Progenitor cell of endocrine pancreas (in vitro differentiated cells): ENCODE results near the gene MTHFD1. TPM values are rescaled to one million over a fixed set of nuclear protein-coding genes. Genes with fewer than 3 reads are reported as not detected.
"Not testable (repeated sequence)": the region's sequence is repeated elsewhere in the genome, so short reads cannot be mapped to it uniquely, and the experiment has no call there.

Experiments used
- DNase-seq: peaks from one replicate; pipeline ENCODE4 v3.0.0; 2021; ENCODE audit warnings: low spot score; ENCODE audit not compliant: unreplicated experiment
- H3K27ac Mint-ChIP-seq: 2 replicates; pipeline ENCODE4 v1.8.0; 2021; ENCODE audit warnings: mild to moderate bottlenecking, moderate library complexity, mixed read lengths
- H3K27me3 Mint-ChIP-seq: 2 replicates; pipeline ENCODE4 v1.8.0; 2021; ENCODE audit warnings: mixed read lengths
- H3K36me3 Mint-ChIP-seq: 2 replicates; pipeline ENCODE4 v1.8.0; 2022; ENCODE audit warnings: mixed read lengths; ENCODE audit not compliant: insufficient read depth
- H3K4me1 Mint-ChIP-seq: 2 replicates; pipeline ENCODE4 v1.8.0; 2021; ENCODE audit warnings: low read depth, mixed read lengths
- H3K4me3 Mint-ChIP-seq: 2 replicates; pipeline ENCODE4 v1.8.0; 2021; ENCODE audit warnings: low read depth, mild to moderate bottlenecking, moderate library complexity, mixed read lengths
- H3K9me3 Mint-ChIP-seq: 2 replicates; pipeline ENCODE4 v1.8.0; 2021; ENCODE audit warnings: low read depth, mixed read lengths
- CTCF ChIP-seq: fragments of 200-600 bp; sonication (generic); IDR thresholded peaks from one replicate; pipeline ENCODE4 v1.5.0; 2021; ENCODE audit warnings: antibody characterized with exemption, mild to moderate bottlenecking; ENCODE audit not compliant: unreplicated experiment
- total RNA-seq: library from RNA; stranded (reverse); gene quantifications from 2 replicates; pipeline ENCODE4 v1.2.1, GENCODE V29; 2021

The MTHFD1 gene
- total RNA-seq, 1 donor from 2014 or later, result 70.3 TPM

DNA sequence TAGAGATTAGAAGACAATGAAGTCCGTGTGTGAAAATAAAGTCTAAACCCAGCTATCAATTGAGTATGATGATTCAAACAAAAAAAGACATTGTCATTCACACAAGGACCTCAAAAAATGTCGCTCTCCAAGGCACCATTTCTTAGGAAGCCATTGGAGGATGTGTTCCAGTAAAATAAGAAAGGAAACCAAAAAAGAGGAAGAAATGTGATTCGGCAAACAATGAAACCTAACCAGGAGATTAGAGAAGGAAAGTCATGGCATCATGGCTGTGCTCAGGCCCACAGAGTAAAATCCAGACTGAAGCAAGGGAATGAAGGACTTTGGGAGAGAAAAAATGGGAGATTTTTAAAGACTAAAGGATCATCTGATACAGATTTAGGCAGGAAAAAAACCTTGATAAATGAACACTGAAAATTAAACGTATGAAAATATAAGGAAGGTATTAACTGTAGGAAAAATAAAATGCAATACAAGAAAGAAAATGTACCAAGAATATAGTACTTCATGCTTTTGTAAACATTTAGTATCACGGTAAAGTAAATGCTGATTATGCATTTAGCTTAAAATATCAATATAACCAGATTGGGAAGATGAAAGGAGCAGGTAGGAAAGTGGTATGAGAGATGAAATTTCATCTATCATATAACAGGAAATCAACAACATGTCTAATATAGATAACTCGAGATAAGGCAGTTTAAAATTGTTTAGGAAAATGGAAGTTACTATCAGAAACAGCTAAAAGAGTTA lies 38.2 kb upstream of the MTHFD1 start:
- H3K36me3 Mint-ChIP-seq, result no peaks in the 10 kb centered on the region
- no peak overlapping the region for H3K4me3 Mint-ChIP-seq
- no peaks in the 10 kb centered on the region for H3K4me1 Mint-ChIP-seq
- no peak for DNase-seq
- no peak overlapping the region for H3K27ac Mint-ChIP-seq
- H3K27me3 Mint-ChIP-seq, result no peaks in the 10 kb centered on the region
- no peak for TF ChIP-seq CTCF
- H3K9me3 Mint-ChIP-seq, result no peaks in the 10 kb centered on the region

DNA sequence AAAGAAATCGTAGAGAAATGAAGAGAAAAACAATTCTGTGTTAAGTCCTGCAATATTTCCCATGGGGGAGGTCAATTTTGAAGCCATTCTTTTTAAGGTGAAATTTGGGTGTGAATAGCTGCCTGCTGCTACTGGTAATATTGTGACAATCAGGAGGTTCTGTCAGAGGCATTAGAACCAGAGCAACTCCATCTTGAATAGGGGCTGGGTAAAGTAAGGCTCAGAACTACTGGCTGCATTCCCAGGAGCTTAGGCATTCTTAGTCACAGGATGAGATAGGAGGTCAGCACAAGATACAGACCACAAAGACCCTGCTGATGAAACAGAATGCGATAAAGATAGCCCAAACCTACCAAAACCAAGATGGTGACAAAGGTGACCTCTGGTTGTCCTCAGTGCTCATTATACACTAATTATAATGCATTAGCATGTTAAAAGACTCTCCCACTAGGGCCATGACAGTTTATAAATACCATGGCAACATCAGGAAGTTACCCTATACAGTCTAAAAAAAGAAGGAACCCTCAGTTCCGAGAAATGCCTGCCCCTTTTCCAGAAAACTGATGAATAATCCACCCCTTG lies 24.8 kb upstream of the MTHFD1 start:
- H3K4me3 Mint-ChIP-seq, result no peak overlapping the region
- no peak for DNase-seq
- H3K36me3 Mint-ChIP-seq, result no peaks in the 10 kb centered on the region
- no peaks in the 10 kb centered on the region for H3K9me3 Mint-ChIP-seq
- no peak overlapping the region for H3K27ac Mint-ChIP-seq
- H3K27me3 Mint-ChIP-seq, result no peaks in the 10 kb centered on the region
- TF ChIP-seq CTCF, result no peak
- H3K4me1 Mint-ChIP-seq, result no peaks in the 10 kb centered on the region

DNA sequence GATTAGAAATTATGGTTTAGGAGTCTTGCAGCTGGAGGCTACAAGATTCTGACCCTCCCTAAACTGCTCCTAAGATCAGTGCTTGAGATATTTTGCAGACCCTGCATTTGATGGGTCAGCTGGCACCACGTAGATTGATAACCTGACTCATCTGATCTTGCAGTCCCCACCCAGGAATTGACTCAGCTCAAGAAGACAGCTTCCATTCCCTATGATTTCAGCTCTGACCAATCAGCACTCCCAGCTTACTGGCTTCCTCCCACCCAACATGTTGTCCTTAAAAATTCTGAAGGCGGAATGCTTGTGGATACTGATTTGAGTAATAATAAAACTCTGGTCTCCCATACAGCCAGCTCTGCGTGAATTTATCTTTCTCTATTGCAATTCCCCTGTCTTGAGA lies 23.2 kb upstream of the MTHFD1 start:
- no peaks in the 10 kb centered on the region for H3K9me3 Mint-ChIP-seq

DNA sequence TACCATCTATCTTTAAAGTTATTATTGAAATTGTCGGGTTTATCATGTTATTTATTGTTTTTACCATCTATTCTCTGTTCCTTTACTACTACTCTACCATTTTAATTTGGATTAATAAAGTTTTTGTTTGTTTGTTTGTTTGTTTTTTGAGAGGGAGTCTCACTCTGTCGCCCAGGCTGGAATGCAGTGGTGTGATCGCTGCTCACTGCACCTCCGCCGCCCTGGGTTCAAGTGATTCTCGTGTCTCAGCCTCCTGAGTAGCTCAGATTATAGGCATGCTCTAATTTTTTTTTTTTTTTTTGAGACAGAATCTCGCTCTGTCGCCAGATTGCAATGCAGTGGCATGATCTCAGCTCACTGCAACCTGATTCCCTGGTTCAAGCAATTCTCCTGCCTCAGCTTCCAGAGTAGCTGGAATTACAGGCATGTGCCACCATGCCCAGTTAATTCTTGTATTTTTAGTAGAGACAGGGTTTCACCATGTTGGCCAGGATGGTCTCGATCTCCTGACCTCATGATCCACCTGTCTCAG lies 22.7 kb upstream of the MTHFD1 start:
- not testable (repeated sequence) for H3K4me3 Mint-ChIP-seq, DNase-seq, H3K36me3 Mint-ChIP-seq, H3K27me3 Mint-ChIP-seq, H3K9me3 Mint-ChIP-seq, H3K27ac Mint-ChIP-seq, H3K4me1 Mint-ChIP-seq

More for the DNA sequence above, 23.2 kb upstream of the MTHFD1 start:
- Mint-ChIP-seq H3K27me3 (no peaks in the 10 kb centered on the region), H3K4me1 (no peaks in the 10 kb centered on the region), H3K27ac (no peak overlapping the region), H3K4me3 (no peak overlapping the region), H3K36me3 (no peaks in the 10 kb centered on the region)
- TF ChIP-seq CTCF, result no peak
- no peak for DNase-seq

GRCh38 chr14:64369201-64369600 lies 19.0 kb upstream of the MTHFD1 start:
- no peaks in the 10 kb centered on the region for H3K27me3 Mint-ChIP-seq

More at GRCh38 chr14:64369201-64369600, 19.0 kb upstream of the MTHFD1 start:
- H3K36me3 Mint-ChIP-seq, result no peaks in the 10 kb centered on the region
- no peak for TF ChIP-seq CTCF
- no peak for DNase-seq
- H3K4me3 Mint-ChIP-seq, result no peak overlapping the region
- no peaks in the 10 kb centered on the region for H3K9me3 Mint-ChIP-seq
- no peaks in the 10 kb centered on the region for H3K4me1 Mint-ChIP-seq
- H3K27ac Mint-ChIP-seq, result no peak overlapping the region
